NCI-H1092 treated with DMSO at 0.1 percent for 48 hours (cell line): ENCODE measurements around the gene JAKMIP2.
"Not testable (repeated sequence)": the region's sequence is repeated elsewhere in the genome, so short reads cannot be mapped to it uniquely, and the experiment has no call there.

Experiments used
- DNase-seq: peaks from one replicate; lab custom pipeline; 2025; lab: John Stamatoyannopoulos, UW

The JAKMIP2 gene

DNA sequence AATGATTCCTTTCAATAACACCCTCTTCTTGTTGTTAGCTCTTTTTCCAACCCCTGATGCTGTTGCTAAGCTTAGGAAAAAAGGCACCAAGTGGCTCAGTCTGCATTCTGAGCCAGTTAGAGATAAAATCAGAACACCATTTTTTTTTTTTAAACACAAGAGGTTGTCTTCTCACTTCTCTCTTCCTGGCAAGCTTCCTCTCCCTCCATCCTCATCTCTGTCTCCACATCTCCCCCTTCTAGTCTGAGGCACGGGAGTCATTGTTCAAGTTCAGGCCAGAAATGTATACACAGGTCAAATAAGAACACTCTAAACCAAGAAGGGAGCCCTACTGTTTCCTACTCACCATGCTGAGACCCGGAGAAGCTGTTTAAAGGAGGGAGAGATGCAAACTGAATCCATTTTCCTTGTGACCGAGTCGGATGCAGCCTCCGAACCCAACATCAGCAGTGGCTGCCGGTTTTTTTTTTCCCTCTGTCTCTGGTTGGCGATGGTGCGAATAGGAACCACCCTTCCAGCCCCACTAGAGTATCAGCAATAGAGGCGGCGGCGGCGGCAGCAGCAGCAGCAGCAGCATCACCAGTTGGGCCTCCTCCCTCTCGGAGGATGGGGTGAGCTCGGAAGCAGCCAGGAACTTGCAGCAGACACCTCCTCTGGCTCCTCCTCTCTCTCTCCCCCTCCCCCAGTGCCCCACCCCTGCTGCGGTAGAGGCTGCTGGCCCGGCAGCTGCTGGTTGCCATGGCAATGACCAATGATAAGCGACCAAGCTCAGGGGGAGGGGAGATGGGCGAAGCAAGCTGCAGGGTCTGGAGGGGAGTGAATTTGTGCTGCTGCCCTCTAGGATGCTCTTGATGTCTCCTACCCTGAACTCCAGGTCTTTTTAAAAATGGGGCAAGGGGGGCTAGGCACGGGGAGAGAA lies at the start of gene JAKMIP2:
Gene JAKMIP2 (minus strand): TSS at position 619 of the 919 bp plus-strand sequence. CDS start 110,922 bp downstream, outside the sequence.
- peak; percentile 96 for DNase-seq

DNA sequence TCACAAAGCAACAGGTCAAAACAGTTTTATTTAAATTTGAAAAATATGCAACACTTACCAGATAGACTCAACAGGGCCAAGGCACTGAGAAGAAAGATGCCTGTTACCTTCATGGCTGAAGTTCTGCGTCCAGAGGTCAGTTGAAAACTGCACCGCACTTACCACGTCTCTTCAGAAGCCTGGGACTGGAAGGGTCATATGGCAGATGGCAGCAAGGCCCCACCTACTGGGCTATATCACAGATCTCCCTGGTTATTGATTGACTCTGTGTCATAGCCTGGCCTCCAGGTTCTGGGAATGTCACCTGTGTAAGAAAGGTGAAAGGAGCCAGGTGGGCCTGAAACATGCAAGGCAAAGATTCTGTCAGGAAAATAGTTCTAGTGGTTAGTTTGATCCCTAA lies 48.9 kb upstream of the JAKMIP2 start, which contains the start of gene SPINK1:
Gene SPINK1 (minus strand): TSS at position 207 of the 400 bp plus-strand sequence. CDS start 94 bp downstream, at position 113.
- DNase-seq, result no peak

DNA sequence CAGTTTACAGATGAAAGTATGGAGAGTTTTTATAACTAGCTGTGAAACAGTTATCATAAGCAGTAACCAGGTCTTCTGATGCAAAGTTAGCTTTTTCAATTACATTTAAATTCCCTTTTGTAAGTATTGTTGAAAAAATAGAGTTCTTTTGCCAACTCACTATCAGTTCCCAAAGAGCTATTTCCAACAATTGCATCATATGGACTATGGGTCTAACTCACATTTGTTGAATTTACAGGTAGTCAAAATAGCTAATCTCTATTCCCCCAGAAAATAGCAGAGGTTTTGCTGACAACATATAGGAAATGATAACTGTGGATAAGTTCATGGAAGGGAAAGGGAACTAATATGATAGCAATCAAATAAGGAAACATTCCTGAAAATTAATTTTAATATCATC lies 47.5 kb upstream of the JAKMIP2 start:
- DNase-seq, result no peak

DNA sequence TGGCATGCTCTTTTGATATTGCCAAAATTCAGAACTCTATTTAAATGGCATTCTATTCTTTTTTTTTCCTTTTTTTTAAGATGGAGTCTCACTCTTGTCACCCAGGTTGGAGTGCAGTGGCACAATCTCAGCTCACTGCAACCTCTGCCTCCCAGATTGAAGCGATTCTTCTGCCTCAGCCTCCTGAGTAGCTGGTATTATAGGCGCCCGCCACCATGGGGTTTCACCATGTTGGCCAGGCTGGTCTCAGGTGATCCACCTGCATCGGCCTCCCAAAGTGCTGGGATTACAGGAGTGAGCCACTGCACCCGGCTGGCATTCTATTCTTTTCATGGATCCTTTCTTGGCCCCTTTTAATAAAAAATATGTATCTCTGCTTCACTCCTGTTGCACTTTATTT lies 44.5 kb upstream of the JAKMIP2 start:
- not testable (repeated sequence) for DNase-seq

GRCh38 chr5:147826361-147826760 lies 43.8 kb upstream of the JAKMIP2 start:
- no peak for DNase-seq

GRCh38 chr5:147822686-147823491 lies 40.4 kb upstream of the JAKMIP2 start:
- peak; percentile 76 for DNase-seq

GRCh38 chr5:147822222-147822621 lies 39.7 kb upstream of the JAKMIP2 start:
- not testable (repeated sequence) for DNase-seq

DNA sequence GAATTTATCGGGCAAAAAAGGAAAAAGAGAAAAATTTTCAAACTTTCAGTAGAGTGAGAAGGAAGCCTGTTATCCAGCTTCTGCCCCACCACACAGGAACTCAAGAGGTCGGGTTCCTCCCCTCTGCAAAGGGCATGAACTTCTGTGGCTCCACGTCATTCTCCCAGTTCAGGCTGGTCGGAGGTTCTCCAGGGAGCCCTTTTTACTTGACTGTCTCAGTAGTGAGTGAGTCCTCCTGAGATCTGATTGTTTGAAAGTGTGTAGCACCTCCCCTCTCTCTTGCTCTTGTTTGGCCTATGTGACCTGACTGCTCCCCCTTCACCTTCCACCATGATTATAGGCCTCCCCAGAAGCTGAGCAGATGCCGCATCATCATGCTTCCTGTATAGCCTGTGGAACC lies 39.2 kb upstream of the JAKMIP2 start:
- DNase-seq, result no peak

GRCh38 chr5:147819261-147819770 lies 36.8 kb upstream of the JAKMIP2 start:
- DNase-seq, result no peak

GRCh38 chr5:147818290-147818689 lies 35.8 kb upstream of the JAKMIP2 start:
- DNase-seq, result no peak

DNA sequence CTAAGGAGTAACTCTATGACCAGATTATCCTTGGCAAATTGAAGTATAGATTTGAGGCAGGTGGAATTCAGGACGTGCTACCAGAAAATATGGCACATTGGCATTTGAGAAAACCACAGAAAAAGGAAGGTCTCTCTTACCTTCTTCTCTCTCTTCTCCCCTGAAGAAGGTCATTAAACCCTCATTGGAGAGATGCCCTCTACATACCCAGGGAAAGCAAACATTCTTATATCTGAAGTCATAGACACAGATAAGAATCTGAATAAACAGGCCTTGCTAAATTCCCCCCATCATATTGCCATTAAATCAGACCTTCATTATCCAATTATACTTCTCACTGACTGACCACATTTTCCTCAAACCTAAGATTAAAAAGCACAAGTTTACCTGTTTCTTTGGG lies 31.2 kb upstream of the JAKMIP2 start:
- DNase-seq, result no peak

- DNase-seq, result no peak
Observed at GRCh38 chr5:147809830-147810666, 27.5 kb upstream of the JAKMIP2 start.

DNA sequence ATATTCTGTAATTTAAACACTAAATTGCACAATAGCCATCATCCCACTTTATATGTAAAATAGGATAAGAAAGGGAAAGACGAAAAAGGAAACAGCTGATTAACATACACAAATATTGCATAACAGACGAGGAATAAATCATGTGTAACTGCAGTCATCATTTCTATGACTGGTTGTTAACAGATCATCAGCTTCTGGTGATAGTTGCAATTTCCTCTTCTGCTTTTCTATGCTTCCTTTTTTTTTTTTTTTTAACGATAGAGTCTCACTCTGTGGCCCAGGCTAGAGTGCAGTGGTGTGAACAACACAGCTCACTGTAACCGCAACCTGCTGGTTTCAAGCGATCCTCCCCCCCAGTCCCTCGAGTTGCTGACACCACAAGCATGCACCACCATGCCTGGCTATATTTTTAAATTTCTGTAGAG lies 22.5 kb upstream of the JAKMIP2 start:
- DNase-seq, result no peak

GRCh38 chr5:147804334-147804733 lies 21.8 kb upstream of the JAKMIP2 start:
- no peak for DNase-seq

DNA sequence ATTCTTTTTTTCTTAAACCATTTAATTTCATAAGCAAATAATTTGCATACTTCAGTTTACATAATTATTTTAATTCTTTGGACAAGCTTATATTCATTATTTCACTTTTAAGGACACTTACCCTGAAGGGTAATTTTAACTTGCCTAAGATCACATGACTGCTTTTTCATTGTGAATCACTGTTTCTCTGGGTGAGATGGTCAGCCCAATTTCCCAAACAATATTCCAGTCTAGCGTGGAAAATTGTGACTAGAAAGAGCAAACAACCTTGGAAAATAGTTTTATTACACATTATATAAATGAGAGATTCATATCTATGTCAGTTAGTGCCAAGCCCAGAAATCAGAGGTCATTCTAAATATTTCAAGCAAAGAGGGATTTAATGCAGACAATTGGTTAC lies 21.4 kb upstream of the JAKMIP2 start:
- DNase-seq, result no peak

DNA sequence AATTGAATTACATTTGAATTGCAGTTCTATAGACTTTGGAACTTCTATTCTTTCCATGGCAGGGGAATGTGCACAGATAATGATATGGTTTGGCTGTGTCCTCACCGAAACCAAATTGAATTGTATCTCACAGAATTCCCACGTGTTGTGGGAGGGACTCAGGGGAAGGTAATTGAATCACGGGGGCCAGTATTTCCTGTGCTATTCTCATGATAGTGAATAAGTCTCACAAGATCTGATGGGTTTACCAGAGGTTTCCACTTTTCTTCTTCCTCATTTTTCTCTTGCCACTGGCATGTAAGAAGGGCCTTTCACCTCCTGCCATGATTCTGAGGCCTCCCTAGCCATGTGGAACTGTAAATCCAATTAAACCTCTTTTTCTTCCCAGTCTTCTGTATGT lies 20.6 kb upstream of the JAKMIP2 start:
- not testable (repeated sequence) for DNase-seq

DNA sequence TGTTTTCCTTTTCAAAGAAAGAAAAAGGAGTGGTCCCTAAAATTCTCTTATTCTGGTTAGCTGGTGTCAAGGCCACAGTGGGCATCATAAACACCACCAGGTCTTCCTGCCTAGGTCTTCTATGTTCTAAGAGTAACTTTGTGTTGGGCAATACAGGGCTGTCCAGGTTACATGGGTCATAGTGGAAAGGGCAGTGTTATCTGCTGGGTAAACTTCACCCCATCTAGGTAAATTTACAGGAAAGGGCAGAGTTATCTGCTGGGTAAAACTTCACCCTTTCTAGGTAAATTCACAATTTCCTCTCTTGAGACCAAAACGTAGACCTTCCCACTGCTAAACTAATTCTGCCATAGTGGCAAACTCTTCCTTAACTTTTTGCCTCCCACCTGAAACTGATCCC lies 18.9 kb upstream of the JAKMIP2 start:
- no peak for DNase-seq

- no peak for DNase-seq
Observed at GRCh38 chr5:147800491-147800890, 18.0 kb upstream of the JAKMIP2 start.

DNA sequence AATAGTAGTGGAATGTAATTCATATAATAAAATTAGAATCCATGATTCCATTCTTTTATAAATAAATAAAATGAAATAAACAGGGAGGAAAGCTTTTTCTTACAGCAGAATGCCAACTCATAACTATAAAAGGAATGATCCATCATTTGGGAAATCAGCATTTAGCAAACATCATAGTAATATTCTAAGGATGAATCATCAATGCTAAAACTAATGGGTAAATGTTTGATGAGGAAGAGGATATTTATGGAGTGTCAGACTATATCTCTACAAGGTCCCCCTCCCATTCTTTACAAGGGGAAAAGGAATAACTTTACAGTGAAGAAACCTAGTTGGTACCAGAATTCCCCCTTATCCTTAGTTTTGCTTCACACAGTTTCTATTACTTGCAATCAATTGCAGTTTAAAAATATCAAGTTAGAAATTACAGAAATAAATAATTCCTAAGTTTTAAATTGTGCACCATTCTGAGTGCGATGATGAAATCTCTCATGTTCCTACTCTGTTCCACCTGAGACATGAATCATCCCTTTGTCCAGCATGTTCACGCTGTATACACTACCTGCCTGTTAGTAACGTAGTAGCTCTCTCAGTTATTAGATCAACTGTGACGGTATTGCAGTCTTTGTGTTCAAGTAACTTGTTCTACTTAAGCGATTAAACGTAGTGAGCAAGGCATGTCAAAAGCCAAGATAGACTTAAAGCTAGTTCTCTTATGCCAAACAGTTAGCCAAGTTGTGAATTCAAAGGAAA lies 14.2 kb upstream of the JAKMIP2 start:
- no peak for DNase-seq

DNA sequence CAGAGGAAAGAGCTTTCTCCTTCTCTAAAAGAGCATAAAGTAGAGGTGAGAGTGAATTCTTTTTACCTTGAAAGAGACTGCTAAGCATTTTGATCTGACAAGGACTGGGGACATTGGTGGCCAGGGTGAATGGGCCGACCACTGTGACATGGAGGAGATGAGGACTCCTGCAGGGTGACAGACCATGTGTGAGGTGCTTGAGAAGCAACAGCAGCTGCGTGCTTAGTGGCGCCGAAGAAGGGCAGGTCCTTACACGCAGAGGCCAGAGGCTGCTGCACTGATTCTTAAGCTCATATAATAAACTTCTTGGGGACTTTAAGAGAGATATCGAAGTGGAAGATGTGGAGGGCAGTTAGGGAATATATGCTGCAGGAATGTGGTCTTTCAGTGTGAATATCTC lies 8.7 kb upstream of the JAKMIP2 start:
- DNase-seq, result no peak

DNA sequence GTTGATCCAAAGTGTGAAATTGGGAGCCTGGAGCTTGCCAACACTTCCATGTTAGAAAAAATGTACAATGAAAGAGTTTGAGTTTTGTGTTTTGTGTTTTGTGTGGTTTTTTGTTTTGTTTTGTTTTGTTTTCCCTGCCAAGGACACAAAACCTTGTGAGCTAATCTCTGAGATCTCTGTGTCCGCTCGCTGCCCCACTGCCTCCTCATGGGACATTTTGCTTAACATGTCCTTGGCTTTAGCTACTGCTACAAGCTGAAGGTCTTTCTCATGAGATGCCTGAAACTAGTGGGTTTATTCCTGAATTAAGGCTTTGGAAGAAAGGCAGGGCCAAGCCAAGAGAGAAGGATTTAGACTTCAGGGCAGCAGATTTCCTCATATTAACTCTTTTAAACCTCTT lies 7.3 kb upstream of the JAKMIP2 start:
- DNase-seq, result no peak
